Measurements from ENCODE around the gene RAB22A.

- no peak for TF ChIP-seq CTCF (IDR thresholded peaks at IDR 0.05 in 2 of 3, conservative IDR thresholded peaks at IDR 0.05 in 1 of 3; ENCODE audit: borderline replicate concordance in 1 of 3, insufficient read depth in 1 of 3, low read depth in 2 of 3, low read length in 2 of 3)
- no peak for TF ChIP-seq ELF1 (IDR thresholded peaks at IDR 0.05; ENCODE audit: borderline replicate concordance, low read depth)
- no peak for TF ChIP-seq ZBTB33 (IDR thresholded peaks at IDR 0.05; ENCODE audit: extremely low read depth, insufficient replicate concordance, low read length)
These were observed 49.9 kb downstream of the RAB22A start for GRCh38 chr20:58359441-58359840.

Data from HCT116 (cell line).